Hematopoietic multipotent progenitor cell treated with erythropoietin and hydrocortisone succinate and interleukin-3 and kit ligand, for 17 days (in vitro differentiated cells): Measurements from ENCODE around the gene IL1RAPL1.

ENCODE experiments used
- DNase-seq: peaks from one replicate; pipeline ENCODE4 v3.0.0-alpha.2; 2015; ENCODE audit warnings: low spot score

Gene IL1RAPL1

GRCh38 chrX:29792335-29792734 lies 1205.1 kb downstream of the IL1RAPL1 start:
- no peak for DNase-seq

GRCh38 chrX:29797156-29797555 lies 1209.9 kb downstream of the IL1RAPL1 start:
- no peak for DNase-seq

GRCh38 chrX:29798469-29798868 lies 1211.2 kb downstream of the IL1RAPL1 start:
- DNase-seq, result no peak

- no peak for DNase-seq
Measured at GRCh38 chrX:29813174-29813573, 1225.9 kb downstream of the IL1RAPL1 start.

GRCh38 chrX:29824176-29824906 lies 1237.1 kb downstream of the IL1RAPL1 start:
- DNase-seq, result no peak

- no peak for DNase-seq
Measured at GRCh38 chrX:29826742-29827141, 1239.5 kb downstream of the IL1RAPL1 start.

GRCh38 chrX:29834311-29834710 lies 1247.1 kb downstream of the IL1RAPL1 start:
- no peak for DNase-seq

GRCh38 chrX:29834764-29835163 lies 1247.5 kb downstream of the IL1RAPL1 start:
- no peak for DNase-seq

- DNase-seq, result no peak
Measured at GRCh38 chrX:29841750-29842149, 1254.5 kb downstream of the IL1RAPL1 start.

- no peak for DNase-seq
Measured at GRCh38 chrX:29842552-29842951, 1255.3 kb downstream of the IL1RAPL1 start.

- DNase-seq, result no peak
Measured at GRCh38 chrX:29851857-29852605, 1264.8 kb downstream of the IL1RAPL1 start.

- DNase-seq, result no peak
Measured at GRCh38 chrX:29852767-29853166, 1265.5 kb downstream of the IL1RAPL1 start.

- no peak for DNase-seq
Measured at GRCh38 chrX:29858714-29859113, 1271.5 kb downstream of the IL1RAPL1 start.

- no peak for DNase-seq
Measured at GRCh38 chrX:29862126-29862677, 1275.0 kb downstream of the IL1RAPL1 start.

- no peak for DNase-seq
Measured at GRCh38 chrX:29867971-29868370, 1280.7 kb downstream of the IL1RAPL1 start.

- no peak for DNase-seq
Measured at GRCh38 chrX:29869837-29870236, 1282.6 kb downstream of the IL1RAPL1 start.

- no peak for DNase-seq
Measured at GRCh38 chrX:29870608-29871007, 1283.4 kb downstream of the IL1RAPL1 start.

- DNase-seq, result no peak
Measured at GRCh38 chrX:29872831-29873230, 1285.6 kb downstream of the IL1RAPL1 start.

GRCh38 chrX:29876733-29877132 lies 1289.5 kb downstream of the IL1RAPL1 start:
- no peak for DNase-seq

- no peak for DNase-seq
Measured at GRCh38 chrX:29880977-29881376, 1293.7 kb downstream of the IL1RAPL1 start.

- no peak for DNase-seq
Measured at GRCh38 chrX:29890004-29890403, 1302.8 kb downstream of the IL1RAPL1 start.

- no peak for DNase-seq
Measured at GRCh38 chrX:29890646-29891200, 1303.5 kb downstream of the IL1RAPL1 start.

- no peak for DNase-seq
Measured at GRCh38 chrX:29902004-29902403, 1314.8 kb downstream of the IL1RAPL1 start.
